ENCODE data around the gene GATAD2A. TPM values are rescaled to one million over a fixed set of nuclear protein-coding genes. Genes with fewer than 3 reads are reported as not detected.

Gene GATAD2A
- total and polyA plus RNA-seq, 9 of the 15 experiments (the other 6 are each of a cell fraction or from before 2014, with no cell fraction given): 2.4 to 226 (median 44.2) TPM

GRCh38 chr19:19404879-19405860 lies at the start of gene GATAD2A (continued):
- TF ChIP-seq OTX1 (CRISPR knock-in tag; IDR thresholded peaks at IDR 0.05): no peak
- TF ChIP-seq ZNF324 (CRISPR knock-in tag; IDR thresholded peaks at IDR 0.05): no peak
- no peak for TF ChIP-seq ZNF239 (CRISPR knock-in tag; IDR thresholded peaks at IDR 0.05)
- TF ChIP-seq SMARCB1 (IDR thresholded peaks at IDR 0.05; ENCODE audit: insufficient read length, low read depth): no peak
- no peak for TF ChIP-seq FOXM1 (IDR thresholded peaks at IDR 0.05; ENCODE audit: low read depth)
- TF ChIP-seq FOXM1 (CRISPR knock-in tag; IDR thresholded peaks at IDR 0.05; ENCODE audit: low read depth): peak; percentile 90
- no peak for TF ChIP-seq CBFB (CRISPR knock-in tag; IDR thresholded peaks at IDR 0.05)
- peak; percentile 96 for TF ChIP-seq ZNF395 (CRISPR knock-in tag; IDR thresholded peaks at IDR 0.05)
- no peak for TF ChIP-seq ZBTB49 (CRISPR knock-in tag; IDR thresholded peaks at IDR 0.05; ENCODE audit: borderline replicate concordance)
- TF ChIP-seq POLR2AphosphoS5 (IDR thresholded peaks at IDR 0.05; ENCODE audit: control insufficient read depth, insufficient read depth, low read depth, low read length): 0 out of 2 replicates have a peak, but pooled peaks have one; percentile 28
- TF ChIP-seq ZNF175 (CRISPR knock-in tag; IDR thresholded peaks at IDR 0.05; ENCODE audit: low read depth): peak; percentile 62; the same call in 1 of the 2 replicates
- TF ChIP-seq POLR3G (IDR thresholded peaks at IDR 0.05; ENCODE audit: extremely low read depth, insufficient read length, insufficient replicate concordance): no peak
- no peak for TF ChIP-seq TRIM25 (IDR thresholded peaks at IDR 0.05; ENCODE audit: borderline replicate concordance)
- TF ChIP-seq MBD1 (CRISPR knock-in tag; IDR thresholded peaks at IDR 0.05): no peak
- peak; percentile 58 for TF ChIP-seq TCF3 (CRISPR knock-in tag; IDR thresholded peaks at IDR 0.05)
- TF ChIP-seq ZNF431 (CRISPR knock-in tag; IDR thresholded peaks at IDR 0.05): peak; percentile 31; the same call in 1 of the 2 replicates
- TF ChIP-seq KAT8 (IDR thresholded peaks at IDR 0.05; ENCODE audit: low read depth): no peak
- no peak for TF ChIP-seq FUS (optimal IDR thresholded peaks at IDR 0.05; ENCODE audit: low read depth, low read length)
- peak; percentile 28 to 93; a peak in 2 of 4 replicates for TF ChIP-seq TEAD1 (CRISPR knock-in tag; IDR thresholded peaks at IDR 0.05)
- peak; percentile 91; the same call in 1 of the 2 replicates for TF ChIP-seq KLF6 (CRISPR knock-in tag; IDR thresholded peaks at IDR 0.05; ENCODE audit: borderline replicate concordance)
